Muscle layer of colon (tissue), 2 donors: ENCODE data around the gene PDILT.
"Not testable (repeated sequence)": the region's sequence is repeated elsewhere in the genome, so short reads cannot be mapped to it uniquely, and the experiment has no call there.

Experiments
- H3K27ac ChIP-seq: one replicate; pipeline ENCODE4 v1.7.0; 2013; ENCODE audit warnings: low read depth, mild to moderate bottlenecking, low read length, moderate library complexity
- H3K27me3 ChIP-seq, 2 donors: one replicate each; pipeline ENCODE4 v1.7.0; 2013; ENCODE audit warnings: low read length in 2 of 2, mild to moderate bottlenecking in 2 of 2; ENCODE audit not compliant: insufficient read depth in 2 of 2, control insufficient read depth in 1 of 2
- H3K36me3 ChIP-seq: one replicate; pipeline ENCODE4 v1.7.0; 2013; ENCODE audit warnings: mild to moderate bottlenecking, low read length; ENCODE audit not compliant: insufficient read depth
- H3K4me1 ChIP-seq: one replicate; pipeline ENCODE4 v1.7.0; 2013; ENCODE audit warnings: mild to moderate bottlenecking, low read length; ENCODE audit not compliant: insufficient read depth
- H3K4me3 ChIP-seq, 2 donors: one replicate each; pipeline ENCODE4 v1.7.0; 2013; ENCODE audit warnings: low read length in 2 of 2, low read depth in 1 of 2, mild to moderate bottlenecking in 1 of 2, moderate library complexity in 1 of 2
- H3K9ac ChIP-seq: one replicate; pipeline ENCODE4 v1.7.0; 2013; ENCODE audit warnings: low read length
- H3K9me3 ChIP-seq: one replicate; pipeline ENCODE4 v1.7.0; 2013; ENCODE audit warnings: mild to moderate bottlenecking, low read length
- donor health status: abdominal sarcoma.
- donor health status: Adenocarcinoma of cecum.

PDILT gene

DNA sequence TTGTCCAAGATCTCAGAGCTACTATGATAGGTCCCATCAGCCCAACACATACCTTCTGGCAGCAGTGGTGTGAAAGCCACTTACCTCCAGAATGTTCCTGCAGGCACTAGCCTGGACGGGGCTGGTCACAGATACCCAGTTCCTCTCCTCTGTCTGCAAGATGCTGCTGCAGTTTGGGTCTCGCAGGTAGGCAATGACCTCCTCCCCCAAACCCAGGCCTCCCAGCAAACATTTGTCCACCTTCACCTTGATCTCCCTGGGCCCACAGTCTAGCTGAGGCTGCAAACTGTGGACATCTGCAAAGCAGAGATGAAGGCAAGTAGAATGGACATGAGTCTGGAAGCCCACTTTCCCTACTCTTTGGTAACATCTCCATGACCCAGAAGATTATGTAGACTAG, 84.4 kb downstream of the PDILT start:
- H3K9ac ChIP-seq = no peak overlapping the region
- H3K4me1 ChIP-seq = no peaks in the 10 kb centered on the region
- H3K27me3 ChIP-seq = no peaks in the 10 kb centered on the region
- H3K27ac ChIP-seq = no peak overlapping the region
- H3K9me3 ChIP-seq = no peaks in the 10 kb centered on the region
- H3K4me3 ChIP-seq = no peak overlapping the region
- H3K36me3 ChIP-seq = no peaks in the 10 kb centered on the region

DNA sequence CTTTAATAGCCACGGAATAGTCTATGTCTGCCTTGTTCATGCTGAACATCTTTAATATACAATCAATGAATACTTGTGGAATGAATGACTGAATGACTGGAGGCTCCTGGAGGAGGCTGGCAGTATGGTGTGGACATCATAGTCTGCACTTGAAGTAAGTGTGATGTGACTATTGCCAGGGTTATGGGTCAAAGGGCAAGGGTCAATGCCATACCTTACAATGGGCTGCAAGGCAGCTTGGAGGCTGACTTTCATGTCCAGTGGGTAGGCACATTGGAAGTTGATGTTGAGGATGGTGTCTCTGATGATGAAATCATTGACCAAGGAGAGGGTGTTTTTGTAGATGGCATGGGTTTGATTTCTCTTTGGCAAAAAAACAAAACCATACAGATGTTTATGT, 85.1 kb downstream of the PDILT start:
- H3K27me3 ChIP-seq = no peaks in the 10 kb centered on the region
- H3K4me1 ChIP-seq = no peaks in the 10 kb centered on the region
- H3K4me3 ChIP-seq = no peak overlapping the region
- no peak overlapping the region for H3K27ac ChIP-seq
- no peaks in the 10 kb centered on the region for H3K9me3 ChIP-seq
- H3K9ac ChIP-seq = no peak overlapping the region
- no peaks in the 10 kb centered on the region for H3K36me3 ChIP-seq

DNA sequence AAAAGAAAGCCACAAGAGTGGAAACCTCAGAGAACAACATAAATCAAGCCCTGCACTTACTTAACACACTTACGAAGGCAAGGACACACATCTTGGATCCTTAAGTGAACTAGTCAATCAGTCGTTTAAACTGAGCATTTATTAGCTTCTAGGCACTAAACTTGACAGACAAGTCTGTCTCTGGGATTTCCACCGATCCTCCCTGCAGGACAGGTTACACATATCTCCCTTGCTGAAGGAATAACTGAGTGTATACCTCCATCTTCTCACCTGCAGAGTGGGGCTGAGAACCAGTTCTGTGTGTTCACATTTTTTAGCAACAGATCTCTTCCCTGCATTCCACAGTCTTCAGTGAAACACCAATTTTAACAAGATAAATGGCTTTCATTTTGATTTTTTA, 86.1 kb downstream of the PDILT start:
- H3K4me1 ChIP-seq = no peaks in the 10 kb centered on the region
- no peaks in the 10 kb centered on the region for H3K27me3 ChIP-seq
- no peak overlapping the region for H3K4me3 ChIP-seq
- H3K27ac ChIP-seq = no peak overlapping the region
- H3K9me3 ChIP-seq = no peaks in the 10 kb centered on the region
- H3K9ac ChIP-seq = no peak overlapping the region
- H3K36me3 ChIP-seq = no peaks in the 10 kb centered on the region

GRCh38 chr16:20318006-20318405, 86.5 kb downstream of the PDILT start:
- H3K27ac ChIP-seq = no peak overlapping the region
- H3K4me3 ChIP-seq = no peak overlapping the region
- H3K36me3 ChIP-seq = no peaks in the 10 kb centered on the region

GRCh38 chr16:20317117-20317516, 87.4 kb downstream of the PDILT start:
- no peak overlapping the region for H3K27ac ChIP-seq
- H3K36me3 ChIP-seq = no peaks in the 10 kb centered on the region
- no peaks in the 10 kb centered on the region for H3K4me1 ChIP-seq
- H3K9ac ChIP-seq = no peak overlapping the region
- H3K9me3 ChIP-seq = no peaks in the 10 kb centered on the region
- no peak overlapping the region for H3K4me3 ChIP-seq
- H3K27me3 ChIP-seq = no peaks in the 10 kb centered on the region

More at GRCh38 chr16:20318006-20318405, 86.5 kb downstream of the PDILT start:
- H3K9me3 ChIP-seq = no peaks in the 10 kb centered on the region
- no peak overlapping the region for H3K9ac ChIP-seq
- H3K27me3 ChIP-seq = no peaks in the 10 kb centered on the region
- no peaks in the 10 kb centered on the region for H3K4me1 ChIP-seq

- no peaks in the 10 kb centered on the region for H3K4me1 ChIP-seq
- no peak overlapping the region for H3K27ac ChIP-seq
- no peaks in the 10 kb centered on the region for H3K9me3 ChIP-seq
- H3K4me3 ChIP-seq = no peak overlapping the region
- no peak overlapping the region for H3K9ac ChIP-seq
- H3K36me3 ChIP-seq = no peaks in the 10 kb centered on the region
- no peaks in the 10 kb centered on the region for H3K27me3 ChIP-seq
These were observed 87.8 kb downstream of the PDILT start for GRCh38 chr16:20316715-20317114.

DNA sequence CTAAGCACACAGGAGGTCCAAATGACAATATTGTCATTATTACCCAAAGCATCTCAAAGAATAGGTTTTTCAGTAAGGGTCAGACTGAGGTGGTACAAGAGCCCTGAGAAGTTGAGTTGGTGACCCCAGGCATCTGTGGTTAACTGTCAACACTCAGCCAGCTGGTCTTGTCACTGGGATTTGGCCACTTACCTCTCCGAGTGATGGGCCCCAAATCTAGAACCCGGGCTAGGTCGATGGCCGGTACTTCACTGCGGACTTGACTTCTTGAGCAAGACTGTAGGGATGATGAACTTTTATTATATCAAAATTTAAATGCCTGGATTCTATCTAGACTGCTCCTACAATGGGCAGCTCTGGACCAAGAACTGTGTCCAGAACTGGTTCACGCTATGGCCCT, 88.8 kb downstream of the PDILT start:
- Histone ChIP-seq H3K4me3 (no peak overlapping the region), H3K4me1 (no peaks in the 10 kb centered on the region), H3K27me3 (no peaks in the 10 kb centered on the region), H3K9ac (no peak overlapping the region), H3K9me3 (no peaks in the 10 kb centered on the region), H3K27ac (no peak overlapping the region), H3K36me3 (no peaks in the 10 kb centered on the region)

- no peak overlapping the region for H3K27ac ChIP-seq
- no peaks in the 10 kb centered on the region for H3K9me3 ChIP-seq
- H3K4me3 ChIP-seq = no peak overlapping the region
- H3K9ac ChIP-seq = no peak overlapping the region
- H3K36me3 ChIP-seq = no peaks in the 10 kb centered on the region
- no peaks in the 10 kb centered on the region for H3K27me3 ChIP-seq
- no peaks in the 10 kb centered on the region for H3K4me1 ChIP-seq
These were observed 90.0 kb downstream of the PDILT start for GRCh38 chr16:20314575-20314974.

GRCh38 chr16:20313741-20314140, 90.8 kb downstream of the PDILT start:
- no peaks in the 10 kb centered on the region for H3K36me3 ChIP-seq
- H3K4me1 ChIP-seq = no peaks in the 10 kb centered on the region
- H3K4me3 ChIP-seq = no peak overlapping the region
- H3K9ac ChIP-seq = no peak overlapping the region
- H3K9me3 ChIP-seq = no peaks in the 10 kb centered on the region
- H3K27me3 ChIP-seq = no peaks in the 10 kb centered on the region
- H3K27ac ChIP-seq = no peak overlapping the region

DNA sequence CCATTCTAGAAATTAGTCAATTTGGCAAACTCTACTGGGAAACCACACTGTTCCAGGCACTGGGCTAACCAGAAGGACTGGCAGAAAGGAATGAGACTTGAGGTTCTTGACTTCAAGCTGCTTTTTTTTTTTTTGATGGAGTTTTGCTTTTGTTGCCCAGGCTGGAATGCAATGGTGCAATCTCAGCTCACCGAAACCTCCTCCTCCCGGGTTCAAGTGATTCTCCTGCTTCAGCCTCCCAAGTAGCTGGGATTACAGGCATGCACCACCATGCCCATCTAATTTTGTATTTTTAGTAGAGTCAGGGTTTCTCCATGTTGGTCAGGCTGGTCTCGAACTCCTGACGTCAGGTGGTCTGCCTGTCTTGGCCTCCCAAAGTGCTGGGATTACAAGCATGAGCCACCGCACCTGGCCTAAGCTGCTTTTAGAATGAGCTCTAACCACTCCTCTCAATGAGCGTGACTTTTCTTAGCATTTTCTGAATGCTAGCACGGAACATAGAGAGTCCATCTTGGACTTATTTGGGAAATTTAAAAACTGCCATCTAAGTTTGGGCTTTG, 91.9 kb downstream of the PDILT start:
- H3K9ac ChIP-seq, H3K27ac ChIP-seq, H3K4me3 ChIP-seq, H3K4me1 ChIP-seq, H3K9me3 ChIP-seq, H3K27me3 ChIP-seq, H3K36me3 ChIP-seq: not testable (repeated sequence)

DNA sequence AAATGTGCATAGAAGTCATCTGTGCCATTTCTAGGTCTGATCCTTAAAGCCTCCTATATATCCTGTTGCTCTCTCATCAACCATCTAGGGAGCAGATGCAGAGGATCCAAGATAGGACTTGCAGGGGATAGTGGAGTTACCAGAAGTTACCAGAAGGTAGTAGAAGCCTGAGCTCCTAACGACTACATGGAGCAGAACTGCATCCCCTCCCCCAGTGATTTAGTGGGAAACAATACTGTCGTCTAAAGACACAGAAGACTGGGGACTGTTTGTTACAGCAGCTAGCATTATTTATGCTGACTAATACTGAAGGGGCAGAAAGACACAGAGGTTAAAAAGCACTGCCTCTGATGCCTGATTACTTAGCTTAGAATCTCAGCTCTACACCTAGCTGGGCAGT, 93.0 kb downstream of the PDILT start:
- Histone ChIP-seq H3K36me3 (no peaks in the 10 kb centered on the region), H3K9ac (no peak overlapping the region), H3K4me3 (no peak overlapping the region), H3K27me3 (no peaks in the 10 kb centered on the region), H3K27ac (no peak overlapping the region), H3K9me3 (no peaks in the 10 kb centered on the region), H3K4me1 (no peaks in the 10 kb centered on the region)

DNA sequence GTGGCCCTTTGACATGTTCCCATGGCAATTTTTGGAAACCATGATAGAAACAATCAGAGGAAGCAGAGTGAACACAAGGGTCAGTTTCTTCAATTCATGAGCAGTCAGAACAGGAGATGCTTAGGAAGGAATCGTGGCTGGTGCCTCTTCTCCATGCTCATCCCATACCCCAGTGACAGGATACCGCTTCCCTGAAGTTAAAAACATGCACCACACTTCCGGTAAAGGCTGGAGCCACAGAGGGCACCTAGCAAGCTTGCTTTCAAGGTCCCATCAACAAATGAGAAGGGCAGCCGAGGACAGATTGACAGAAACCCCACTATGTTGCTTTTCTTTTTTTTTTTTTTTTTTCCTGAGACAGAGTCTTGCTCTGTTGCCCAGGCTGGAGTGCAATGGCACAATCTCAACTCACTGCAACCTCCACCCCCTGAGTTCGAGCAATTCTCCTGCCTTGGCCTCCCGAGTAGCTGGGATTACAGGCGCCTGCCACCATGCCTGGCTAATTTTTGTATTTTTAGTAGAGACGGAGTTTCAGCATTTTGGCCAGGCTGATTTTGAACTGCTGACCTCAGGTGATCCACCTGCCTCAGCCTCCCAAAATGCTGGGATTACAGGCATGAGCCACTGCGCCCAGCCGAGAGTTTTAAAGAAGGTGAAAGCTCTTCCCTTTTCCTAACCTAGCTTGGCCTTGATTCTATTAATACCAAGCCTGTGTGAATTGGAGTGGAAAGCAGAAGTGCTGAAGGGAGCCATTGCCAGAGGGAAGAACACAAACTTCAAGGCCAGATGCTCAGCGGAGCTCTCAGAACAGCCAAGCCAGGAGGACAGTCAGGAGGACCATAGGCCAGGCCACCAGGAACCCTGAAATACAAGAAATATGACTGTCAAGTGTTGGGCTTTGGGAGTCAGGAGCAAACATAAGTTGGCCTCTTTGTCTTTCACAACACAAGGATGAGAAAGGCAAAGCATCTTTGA, 93.8 kb downstream of the PDILT start:
- no peaks in the 10 kb centered on the region for H3K4me1 ChIP-seq
- no peaks in the 10 kb centered on the region for H3K27me3 ChIP-seq
- no peaks in the 10 kb centered on the region for H3K9me3 ChIP-seq
- no peak overlapping the region for H3K4me3 ChIP-seq
- no peak overlapping the region for H3K27ac ChIP-seq
- no peak overlapping the region for H3K9ac ChIP-seq
- H3K36me3 ChIP-seq = no peaks in the 10 kb centered on the region
